ENCODE results near the gene COL15A1. TPM values are rescaled to one million over a fixed set of nuclear protein-coding genes. Genes with fewer than 3 reads are reported as not detected.

Gene COL15A1
- total and polyA plus RNA-seq, 2 of the 13 experiments (the other 11 are each of a cell fraction or from before 2014, with no cell fraction given) = not detected

- FAIRE-seq = no peak
- H3K4me2 ChIP-seq (ENCODE audit: low read depth, low read length) = no peak overlapping the region
- 5% methylated on average over 6 of the region's 6 CpGs for WGBS (ENCODE audit: low lambda C conversion rate)
- H3K27ac ChIP-seq (ENCODE audit: extremely low read length, insufficient read depth, low read length) = no peak overlapping the region
- no peaks in the 10 kb centered on the region for H3K9me3 ChIP-seq (ENCODE audit: low read length)
- H3K9ac ChIP-seq (ENCODE audit: insufficient read depth, low read depth, low read length) = no peak overlapping the region
- no peaks in the 10 kb centered on the region for H3K79me2 ChIP-seq (ENCODE audit: insufficient read depth, low read length)
- H3K27me3 ChIP-seq (ENCODE audit: control insufficient read depth in 1 of 2, insufficient read depth in 2 of 2, low read length in 2 of 2) = peaks cover 1 to 4% of the 10 kb centered on the region in 2 experiments; a peak in 1 of 5 replicates
- no peak overlapping the region for H2AFZ ChIP-seq (ENCODE audit: low read length)
- H3K4me1 ChIP-seq (ENCODE audit: insufficient read depth, low read length) = no peaks in the 10 kb centered on the region
- ChIA-PET CTCF (ENCODE audit: low intra/inter-chr PET ratio, low total read pairs) (no interaction called here), POLR2A (no interaction called here)
- intact Hi-C loops (cut with micrococcal nuclease; ENCODE audit: unreplicated experiment) (no loop called here), in situ Hi-C loops (cut with HindIII; ENCODE audit: extremely low pct_ligation_motif_present, low pct_unique_long_range_greater_than_20kb) (no loop called here)
- no peak for DNase-seq (ENCODE audit: low spot score)
- ATAC-seq = no peak
- TF ChIP-seq STAG1 (CRISPR knock-in tag; IDR thresholded peaks at IDR 0.05) (no peak), CCDC6 (CRISPR knock-in tag; IDR thresholded peaks at IDR 0.05) (no peak), PHF5A (CRISPR knock-in tag; IDR thresholded peaks at IDR 0.05; ENCODE audit: low read depth, unreplicated experiment) (no peak)
- no TSS peak for BruUV-seq (replicated peaks)
- H3K36me3 ChIP-seq (replicated peaks in 1 of 2; ENCODE audit: control insufficient read depth in 1 of 2, insufficient read depth in 2 of 2, low read length in 2 of 2) = no peaks in the 10 kb centered on the region
- H4K20me1 ChIP-seq (ENCODE audit: insufficient read depth, low read length) = no peaks in the 10 kb centered on the region
- no peak overlapping the region for H3K4me3 ChIP-seq (replicated peaks in 1 of 3; ENCODE audit: insufficient read depth in 1 of 3, low read depth in 2 of 3, low read length in 3 of 3)
These were observed 132.9 kb downstream of the COL15A1 start for GRCh38 chr9:99076483-99077171.

GRCh38 chr9:99078717-99079116 is 135.0 kb downstream of the COL15A1 start:
- H4K20me1 ChIP-seq (ENCODE audit: insufficient read depth, low read length) = no peaks in the 10 kb centered on the region
- no peak for ATAC-seq
- no peaks in the 10 kb centered on the region for H3K4me1 ChIP-seq (ENCODE audit: insufficient read depth, low read length)
- TF ChIP-seq SNRNP70 (IDR thresholded peaks at IDR 0.05; ENCODE audit: low read depth, low read length) (no peak), ZNF577 (CRISPR knock-in tag; IDR thresholded peaks at IDR 0.05; ENCODE audit: borderline replicate concordance, low read depth) (no peak), ZNF501 (CRISPR knock-in tag; IDR thresholded peaks at IDR 0.05) (no peak), KAT7 (CRISPR knock-in tag; IDR thresholded peaks at IDR 0.05; ENCODE audit: borderline replicate concordance) (no peak), FOXK2 (IDR thresholded peaks at IDR 0.05) (no peak), ZNF337 (CRISPR knock-in tag; IDR thresholded peaks at IDR 0.05; ENCODE audit: borderline replicate concordance, low read depth) (no peak), NFKBIZ (CRISPR knock-in tag; IDR thresholded peaks at IDR 0.05) (no peak), RAD21 (CRISPR knock-in tag; IDR thresholded peaks at IDR 0.05) (no peak), ZNF503 (CRISPR knock-in tag; IDR thresholded peaks at IDR 0.05) (no peak), THYN1 (CRISPR knock-in tag; IDR thresholded peaks at IDR 0.05; ENCODE audit: borderline replicate concordance, low read depth) (no peak), SATB2 (CRISPR knock-in tag; IDR thresholded peaks at IDR 0.05) (no peak), IKZF4 (CRISPR knock-in tag; IDR thresholded peaks at IDR 0.05; ENCODE audit: borderline replicate concordance, low read depth, not compliant biosample characterization) (no peak), RXRA (CRISPR knock-in tag; IDR thresholded peaks at IDR 0.05) (no peak), ZNF20 (CRISPR knock-in tag; IDR thresholded peaks at IDR 0.05) (no peak), ZNF619 (CRISPR knock-in tag; IDR thresholded peaks at IDR 0.05) (no peak)
- 0% methylated on average over 1 of the region's 2 CpGs for WGBS (ENCODE audit: low lambda C conversion rate)
- H3K36me3 ChIP-seq (replicated peaks in 1 of 2; ENCODE audit: control insufficient read depth in 1 of 2, insufficient read depth in 2 of 2, low read length in 2 of 2) = no peaks in the 10 kb centered on the region
- ChIA-PET POLR2A (no interaction called here), CTCF (ENCODE audit: low intra/inter-chr PET ratio, low total read pairs) (no interaction called here)
- BruUV-seq (replicated peaks) = no TSS peak
- no peak overlapping the region for H3K9ac ChIP-seq (ENCODE audit: insufficient read depth, low read depth, low read length)
- no peak overlapping the region for H3K4me3 ChIP-seq (replicated peaks in 1 of 3; ENCODE audit: insufficient read depth in 1 of 3, low read depth in 2 of 3, low read length in 3 of 3)
- no peak for FAIRE-seq
- no peaks in the 10 kb centered on the region for H3K79me2 ChIP-seq (ENCODE audit: insufficient read depth, low read length)
- peaks cover 2 to 12% of the 10 kb centered on the region in 2 experiments; a peak in 2 of 5 replicates for H3K27me3 ChIP-seq (ENCODE audit: control insufficient read depth in 1 of 2, insufficient read depth in 2 of 2, low read length in 2 of 2)
- in situ Hi-C loops (cut with HindIII; ENCODE audit: extremely low pct_ligation_motif_present, low pct_unique_long_range_greater_than_20kb) (no loop called here), intact Hi-C loops (cut with micrococcal nuclease; ENCODE audit: unreplicated experiment) (no loop called here)
- DNase-seq (ENCODE audit: low spot score) = no peak
- no peak overlapping the region for H3K27ac ChIP-seq (ENCODE audit: extremely low read length, insufficient read depth, low read length)
- no peak overlapping the region for H3K4me2 ChIP-seq (ENCODE audit: low read depth, low read length)
- H2AFZ ChIP-seq (ENCODE audit: low read length) = no peak overlapping the region
- no peaks in the 10 kb centered on the region for H3K9me3 ChIP-seq (ENCODE audit: low read length)
